ENCODE results near the gene TEX9. TPM values are rescaled to one million over a fixed set of nuclear protein-coding genes. Genes with fewer than 3 reads are reported as not detected.

TEX9 gene
- total and polyA plus RNA-seq, 7 experiments from 2014 or later, result 0.44 to 3.1 (median 1.7) TPM

- DNase-seq (no peak), ATAC-seq (no peak)
- Mint-ChIP-seq H3K4me3 (no peak overlapping the region), H3K4me1 (peaks cover 0 to 3% (median 0%) of the 10 kb centered on the region in 7 donors), H3K27me3 (peaks cover 0 to 34% (median 11%) of the 10 kb centered on the region in 5 donors), H3K9me3 (peaks cover 3 to 68% (median 16%) of the 10 kb centered on the region in 11 donors), H3K36me3 (peaks cover 0 to 12% (median 0%) of the 10 kb centered on the region in 5 donors), H3K27ac (no peak overlapping the region)
- H3K4me1 ChIP-seq (ENCODE audit: control insufficient read depth in 2 of 2, insufficient read depth in 2 of 2, low read length in 2 of 2), result no peaks in the 10 kb centered on the region
- H3K27me3 ChIP-seq (ENCODE audit: control insufficient read depth in 2 of 2, insufficient read depth in 2 of 2, low read length in 2 of 2), result no peaks in the 10 kb centered on the region
- ChIA-PET CTCF (no interaction called here), POLR2A (no interaction called here)
- no peak overlapping the region for H3K27ac ChIP-seq (ENCODE audit: low read depth, low read length)
- intact Hi-C loops (cut with micrococcal nuclease), result no loop called here
- no peaks in the 10 kb centered on the region for H3K36me3 ChIP-seq (ENCODE audit: control insufficient read depth in 2 of 3, insufficient read depth in 3 of 3, low read length in 3 of 3)
- no peak overlapping the region for H3K4me3 ChIP-seq (ENCODE audit: low read length)
- H3K9me3 ChIP-seq (ENCODE audit: control insufficient read depth in 2 of 3, low read length in 3 of 3), result no peaks in the 10 kb centered on the region
Observed at GRCh38 chr15:56325186-56325585, 40.0 kb upstream of the TEX9 start.

GRCh38 chr15:56327721-56328502 is 37.3 kb upstream of the TEX9 start:
- Histone ChIP-seq H3K9me3 (ENCODE audit: control insufficient read depth in 2 of 3, low read length in 3 of 3) (peaks cover 0 to 5% (median 0%) of the 10 kb centered on the region in 3 experiments), H3K36me3 (ENCODE audit: control insufficient read depth in 2 of 3, insufficient read depth in 3 of 3, low read length in 3 of 3) (no peaks in the 10 kb centered on the region), H3K4me3 (ENCODE audit: low read length) (no peak overlapping the region), H3K27me3 (ENCODE audit: control insufficient read depth in 2 of 2, insufficient read depth in 2 of 2, low read length in 2 of 2) (no peaks in the 10 kb centered on the region), H3K4me1 (ENCODE audit: control insufficient read depth in 2 of 2, insufficient read depth in 2 of 2, low read length in 2 of 2) (no peaks in the 10 kb centered on the region), H3K27ac (ENCODE audit: low read depth, low read length) (no peak overlapping the region)
- H3K36me3 Mint-ChIP-seq, result peaks cover 0 to 12% (median 7%) of the 10 kb centered on the region in 5 donors
- ChIA-PET POLR2A (no interaction called here), CTCF (no interaction called here)
- no peak overlapping the region for H3K4me3 Mint-ChIP-seq
- H3K27me3 Mint-ChIP-seq, result peaks cover 0 to 13% (median 5%) of the 10 kb centered on the region in 5 donors
- ATAC-seq (no peak), DNase-seq (no peak)
- peaks cover 0 to 3% (median 0%) of the 10 kb centered on the region in 7 donors for H3K4me1 Mint-ChIP-seq
- H3K27ac Mint-ChIP-seq, result no peak overlapping the region
- peaks cover 3 to 70% (median 35%) of the 10 kb centered on the region in 11 donors for H3K9me3 Mint-ChIP-seq
- intact Hi-C loops (cut with micrococcal nuclease), result no loop called here

GRCh38 chr15:56337084-56337725 is 28.0 kb upstream of the TEX9 start:
- ChIA-PET POLR2A (no interaction called here), CTCF (no interaction called here)
- peaks cover 0 to 7% (median 0%) of the 10 kb centered on the region in 3 experiments for H3K9me3 ChIP-seq (ENCODE audit: control insufficient read depth in 2 of 3, low read length in 3 of 3)
- DNase-seq, result no peak
- no peak for ATAC-seq
- H3K36me3 ChIP-seq (ENCODE audit: control insufficient read depth in 2 of 3, insufficient read depth in 3 of 3, low read length in 3 of 3), result no peaks in the 10 kb centered on the region
- peaks cover 0 to 4% (median 0%) of the 10 kb centered on the region in 5 donors for H3K36me3 Mint-ChIP-seq
- intact Hi-C loops (cut with micrococcal nuclease), result no loop called here
- H3K4me3 ChIP-seq (ENCODE audit: low read length), result no peak overlapping the region
- H3K27me3 ChIP-seq (ENCODE audit: control insufficient read depth in 2 of 2, insufficient read depth in 2 of 2, low read length in 2 of 2), result peaks cover 0 to 3% of the 10 kb centered on the region in 2 donors
- H3K27ac Mint-ChIP-seq, result no peak overlapping the region
- no peaks in the 10 kb centered on the region for H3K4me1 Mint-ChIP-seq
- peaks cover 0 to 20% (median 9%) of the 10 kb centered on the region in 5 donors for H3K27me3 Mint-ChIP-seq
- no peak overlapping the region for H3K27ac ChIP-seq (ENCODE audit: low read depth, low read length)
- H3K4me1 ChIP-seq (ENCODE audit: control insufficient read depth in 2 of 2, insufficient read depth in 2 of 2, low read length in 2 of 2), result no peaks in the 10 kb centered on the region
- H3K4me3 Mint-ChIP-seq, result no peak overlapping the region
- peaks cover 5 to 55% (median 31%) of the 10 kb centered on the region in 11 donors for H3K9me3 Mint-ChIP-seq

- ChIA-PET POLR2A (no interaction called here), CTCF (no interaction called here)
- H3K4me1 ChIP-seq (ENCODE audit: control insufficient read depth in 2 of 2, insufficient read depth in 2 of 2, low read length in 2 of 2), result no peaks in the 10 kb centered on the region
- H3K4me3 Mint-ChIP-seq, result no peak overlapping the region
- no peak overlapping the region for H3K4me3 ChIP-seq (ENCODE audit: low read length)
- no peak overlapping the region for H3K27ac ChIP-seq (ENCODE audit: low read depth, low read length)
- peaks cover 0 to 7% (median 0%) of the 10 kb centered on the region in 3 experiments for H3K9me3 ChIP-seq (ENCODE audit: control insufficient read depth in 2 of 3, low read length in 3 of 3)
- peaks cover 0 to 33% (median 15%) of the 10 kb centered on the region in 5 donors for H3K27me3 Mint-ChIP-seq
- H3K36me3 Mint-ChIP-seq, result no peaks in the 10 kb centered on the region
- no peak for DNase-seq
- no peaks in the 10 kb centered on the region for H3K36me3 ChIP-seq (ENCODE audit: control insufficient read depth in 2 of 3, insufficient read depth in 3 of 3, low read length in 3 of 3)
- H3K9me3 Mint-ChIP-seq, result peaks cover 0 to 32% (median 13%) of the 10 kb centered on the region in 11 donors
- H3K27me3 ChIP-seq (ENCODE audit: control insufficient read depth in 2 of 2, insufficient read depth in 2 of 2, low read length in 2 of 2), result peaks cover 0 to 3% of the 10 kb centered on the region in 2 donors
- H3K27ac Mint-ChIP-seq, result no peak overlapping the region
- ATAC-seq, result no peak
- intact Hi-C loops (cut with micrococcal nuclease), result no loop called here
- no peaks in the 10 kb centered on the region for H3K4me1 Mint-ChIP-seq
Observed at GRCh38 chr15:56339594-56339993, 25.6 kb upstream of the TEX9 start.

GRCh38 chr15:56341201-56341600 is 24.0 kb upstream of the TEX9 start:
- peaks cover 0 to 24% (median 6%) of the 10 kb centered on the region in 11 donors for H3K9me3 Mint-ChIP-seq
- H3K4me3 Mint-ChIP-seq, result no peak overlapping the region
- no peak overlapping the region for H3K27ac ChIP-seq (ENCODE audit: low read depth, low read length)
- no peaks in the 10 kb centered on the region for H3K36me3 ChIP-seq (ENCODE audit: control insufficient read depth in 2 of 3, insufficient read depth in 3 of 3, low read length in 3 of 3)
- ChIA-PET POLR2A (no interaction called here), CTCF (no interaction called here)
- H3K27me3 ChIP-seq (ENCODE audit: control insufficient read depth in 2 of 2, insufficient read depth in 2 of 2, low read length in 2 of 2), result peaks cover 0 to 3% of the 10 kb centered on the region in 2 donors
- no peaks in the 10 kb centered on the region for H3K36me3 Mint-ChIP-seq
- H3K27ac Mint-ChIP-seq, result no peak overlapping the region
- H3K4me1 ChIP-seq (ENCODE audit: control insufficient read depth in 2 of 2, insufficient read depth in 2 of 2, low read length in 2 of 2), result no peaks in the 10 kb centered on the region
- DNase-seq (no peak), ATAC-seq (no peak)
- H3K4me3 ChIP-seq (ENCODE audit: low read length), result no peak overlapping the region
- intact Hi-C loops (cut with micrococcal nuclease), result no loop called here
- peaks cover 0 to 7% (median 0%) of the 10 kb centered on the region in 3 experiments for H3K9me3 ChIP-seq (ENCODE audit: control insufficient read depth in 2 of 3, low read length in 3 of 3)
- H3K4me1 Mint-ChIP-seq, result no peaks in the 10 kb centered on the region
- peaks cover 0 to 40% (median 16%) of the 10 kb centered on the region in 5 donors for H3K27me3 Mint-ChIP-seq

- DNase-seq (no peak), ATAC-seq (no peak)
- CTCF ChIA-PET, result no interaction called here
- H3K36me3 Mint-ChIP-seq, result no peaks in the 10 kb centered on the region
- Histone ChIP-seq H3K4me3 (ENCODE audit: low read length) (no peak overlapping the region), H3K27ac (ENCODE audit: low read depth, low read length) (no peak overlapping the region), H3K4me1 (ENCODE audit: control insufficient read depth in 2 of 2, insufficient read depth in 2 of 2, low read length in 2 of 2) (no peaks in the 10 kb centered on the region), H3K27me3 (ENCODE audit: control insufficient read depth in 2 of 2, insufficient read depth in 2 of 2, low read length in 2 of 2) (peaks cover 0 to 3% of the 10 kb centered on the region in 2 donors), H3K36me3 (ENCODE audit: control insufficient read depth in 2 of 3, insufficient read depth in 3 of 3, low read length in 3 of 3) (no peaks in the 10 kb centered on the region), H3K9me3 (ENCODE audit: control insufficient read depth in 2 of 3, low read length in 3 of 3) (no peaks in the 10 kb centered on the region)
- H3K4me1 Mint-ChIP-seq, result no peaks in the 10 kb centered on the region
- no peak overlapping the region for H3K4me3 Mint-ChIP-seq
- intact Hi-C loops (cut with micrococcal nuclease), result no loop called here
- H3K9me3 Mint-ChIP-seq, result peaks cover 0 to 17% (median 2%) of the 10 kb centered on the region in 11 donors
- peaks cover 0 to 46% (median 17%) of the 10 kb centered on the region in 5 donors for H3K27me3 Mint-ChIP-seq
- POLR2A ChIA-PET, result no interaction called here
- H3K27ac Mint-ChIP-seq, result no peak overlapping the region
Observed at GRCh38 chr15:56342653-56343052, 22.6 kb upstream of the TEX9 start.
